CMK (cell line): ENCODE results near the gene ELF1.
"Not testable (repeated sequence)": the region's sequence is repeated elsewhere in the genome, so short reads cannot be mapped to it uniquely, and the experiment has no call there.

Experiments
- DNase-seq: peaks from one replicate; pipeline ENCODE4 v3.0.0-alpha.2; 2010; ENCODE audit warnings: low read depth

ELF1 gene

DNA sequence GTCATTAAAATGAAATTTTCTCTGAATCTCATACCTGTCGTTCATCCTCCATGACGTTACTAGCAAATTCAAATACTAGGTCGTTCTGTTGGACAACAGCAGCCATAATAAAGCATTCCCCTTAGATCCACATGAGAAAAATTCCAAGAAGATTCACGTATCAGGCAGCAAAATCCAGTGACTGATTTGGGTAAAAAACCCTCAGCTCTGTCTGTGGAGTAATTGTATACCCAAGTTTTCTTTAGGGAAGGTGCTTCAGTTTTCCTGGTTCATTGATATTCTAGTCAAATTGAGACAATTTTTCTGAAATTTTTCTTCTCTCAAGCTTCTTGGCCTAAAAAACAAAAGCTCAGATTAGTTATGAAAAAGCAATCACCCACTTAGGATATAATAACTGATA, 37.2 kb downstream of the ELF1 start:
- no peak for DNase-seq

DNA sequence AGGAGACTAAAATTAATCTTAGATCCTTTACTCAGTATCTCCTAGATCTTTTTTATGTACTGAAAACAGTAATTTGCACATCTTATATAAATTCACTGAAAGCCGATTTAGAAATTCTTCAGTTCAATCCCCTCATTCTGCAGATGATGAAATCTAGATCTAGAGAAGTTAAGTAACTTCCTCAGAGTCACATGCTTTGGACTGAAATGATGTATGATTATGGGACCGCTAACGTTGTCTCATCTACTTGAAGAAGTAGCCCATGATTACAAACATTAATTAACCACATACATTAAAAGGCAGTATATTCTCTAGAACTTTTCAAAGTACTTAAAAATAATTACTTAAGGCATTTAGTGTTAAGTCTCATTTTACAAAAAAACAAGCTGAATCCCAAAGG, 37.8 kb downstream of the ELF1 start:
- DNase-seq: peak; percentile 14

DNA sequence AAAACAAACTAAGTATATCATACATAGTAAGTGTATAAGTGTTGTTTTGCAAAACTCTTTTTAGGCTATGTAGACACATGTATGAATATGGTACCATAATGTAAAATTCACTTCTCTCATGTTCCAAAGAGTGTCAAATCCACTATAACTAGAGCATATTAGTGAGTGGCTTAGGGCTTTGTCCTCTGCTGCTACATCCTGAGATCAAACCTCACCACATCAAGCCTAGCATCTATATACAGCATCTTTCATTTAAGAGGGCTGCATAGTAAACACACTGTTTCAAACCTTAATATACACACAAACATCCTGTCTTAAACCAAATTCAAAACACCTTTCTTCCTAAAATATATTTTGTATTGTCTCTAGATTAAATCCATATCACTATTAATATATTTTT, 38.7 kb downstream of the ELF1 start:
- no peak for DNase-seq

DNA sequence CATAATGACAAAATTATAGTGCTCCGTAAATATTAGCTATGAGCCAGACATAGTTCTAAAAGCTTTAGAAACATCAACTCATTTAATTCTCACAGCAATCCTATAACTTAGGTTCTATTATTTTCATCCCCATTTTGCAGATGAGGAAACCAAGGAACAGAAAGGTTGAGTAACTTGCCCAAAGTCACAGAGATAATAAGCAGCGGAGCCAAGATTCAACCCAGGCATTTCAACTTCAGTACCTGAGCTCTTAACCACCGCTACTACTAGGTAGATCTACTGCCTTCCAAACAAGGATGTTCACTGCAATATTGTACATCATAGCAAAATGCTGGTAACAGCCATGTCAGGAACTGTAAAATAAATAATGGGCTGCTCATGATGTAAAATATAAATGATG, 39.9 kb downstream of the ELF1 start:
- DNase-seq: no peak

DNA sequence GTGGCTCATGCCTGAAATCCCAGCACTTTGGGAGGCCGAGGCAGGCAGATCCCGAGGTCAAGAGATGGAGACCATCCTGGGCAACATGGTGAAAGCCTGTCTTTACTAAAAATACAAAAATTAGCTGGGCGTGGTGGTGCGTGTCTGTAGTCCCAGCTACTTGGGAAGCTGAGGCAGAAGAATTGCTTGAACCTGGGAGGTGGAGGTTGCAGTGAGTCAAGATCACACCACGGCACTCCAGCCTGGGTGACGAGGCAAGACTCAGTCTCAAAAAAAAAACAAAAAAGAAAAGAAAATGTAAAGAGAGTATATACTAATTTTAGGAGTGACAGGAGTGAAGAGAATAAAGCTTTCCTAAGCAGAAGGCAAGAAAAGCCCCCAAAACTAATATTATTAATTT, 41.0 kb downstream of the ELF1 start:
- not testable (repeated sequence) for DNase-seq

DNA sequence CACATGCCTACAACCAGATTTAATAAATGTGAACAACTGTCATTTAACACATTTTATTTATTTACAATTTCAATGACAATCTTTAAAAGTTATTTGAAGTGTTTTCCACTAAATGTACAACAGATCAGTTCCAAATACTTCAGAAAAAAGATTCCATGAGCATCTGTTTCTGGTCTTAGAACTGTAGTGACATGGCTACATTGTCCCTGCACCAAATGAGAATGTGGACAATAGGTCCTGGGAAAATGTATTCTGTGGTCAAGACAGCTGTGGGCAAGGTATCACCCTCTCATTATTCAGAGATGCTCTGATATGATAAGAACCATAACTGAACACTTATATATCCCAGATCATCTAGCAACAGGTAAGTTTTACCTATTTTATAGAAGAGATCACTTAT, 43.7 kb downstream of the ELF1 start:
- DNase-seq: no peak

DNA sequence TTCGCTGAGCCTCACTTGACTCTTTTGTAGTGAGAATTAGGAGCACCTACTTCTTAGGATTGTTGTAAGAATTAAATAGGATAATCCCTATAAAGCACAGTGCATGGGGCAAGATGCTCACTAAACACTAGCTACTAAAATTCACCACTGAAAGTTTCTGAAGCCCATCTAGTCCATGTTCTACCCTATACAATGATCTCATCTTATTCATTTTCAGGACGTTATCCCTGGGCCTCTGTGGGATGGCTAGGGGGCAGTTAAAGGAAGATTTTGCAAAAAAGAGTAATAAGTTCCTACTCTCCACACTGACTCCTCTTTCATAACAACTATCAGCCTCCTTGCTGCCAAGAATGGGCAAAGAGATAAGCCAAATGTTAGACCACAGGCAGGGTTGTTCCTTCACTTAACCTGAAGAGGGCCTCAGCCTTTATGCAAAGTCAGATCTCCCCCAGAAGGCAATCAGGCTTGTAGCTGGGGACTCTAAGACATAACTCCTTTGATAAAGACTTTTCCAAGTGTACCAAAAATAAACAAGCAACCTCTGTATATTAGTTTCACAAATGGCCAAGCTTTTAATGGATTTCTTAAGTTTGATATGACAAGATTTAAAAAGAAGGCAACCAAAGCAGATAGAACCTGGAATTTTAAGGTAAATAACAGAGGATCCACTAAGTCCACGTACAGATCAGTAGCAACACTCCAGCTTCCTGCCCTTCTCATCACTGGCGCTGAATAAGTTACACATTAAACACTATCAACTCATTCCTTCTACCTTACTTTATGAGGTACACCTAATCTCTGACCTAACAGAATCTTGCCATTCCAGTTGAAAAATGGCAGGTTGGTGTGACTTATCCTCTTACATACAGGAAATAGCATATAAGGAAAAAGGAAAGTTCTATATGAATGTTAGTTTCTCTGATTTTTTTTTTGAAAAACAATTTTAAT, 44.4 kb downstream of the ELF1 start:
- peak; percentile 62 for DNase-seq

DNA sequence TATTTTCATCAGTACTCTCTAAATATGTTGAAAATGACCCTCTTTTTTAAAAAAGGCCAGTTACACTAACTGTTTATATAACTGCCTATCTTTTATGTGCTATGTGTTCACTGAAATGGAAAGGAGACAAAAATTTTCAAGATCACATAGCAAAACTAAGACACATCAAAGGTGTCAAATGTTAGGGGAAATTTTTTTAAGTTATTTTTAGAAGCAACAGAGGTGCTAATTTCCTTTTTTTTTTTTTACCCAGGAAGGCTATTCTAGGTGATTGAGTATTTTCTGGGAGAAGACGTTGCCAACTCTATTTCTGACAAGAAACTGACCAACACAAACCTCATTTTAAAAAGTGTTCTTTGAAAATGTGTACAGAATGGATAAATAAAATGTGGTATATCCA, 45.7 kb downstream of the ELF1 start:
- DNase-seq: no peak

DNA sequence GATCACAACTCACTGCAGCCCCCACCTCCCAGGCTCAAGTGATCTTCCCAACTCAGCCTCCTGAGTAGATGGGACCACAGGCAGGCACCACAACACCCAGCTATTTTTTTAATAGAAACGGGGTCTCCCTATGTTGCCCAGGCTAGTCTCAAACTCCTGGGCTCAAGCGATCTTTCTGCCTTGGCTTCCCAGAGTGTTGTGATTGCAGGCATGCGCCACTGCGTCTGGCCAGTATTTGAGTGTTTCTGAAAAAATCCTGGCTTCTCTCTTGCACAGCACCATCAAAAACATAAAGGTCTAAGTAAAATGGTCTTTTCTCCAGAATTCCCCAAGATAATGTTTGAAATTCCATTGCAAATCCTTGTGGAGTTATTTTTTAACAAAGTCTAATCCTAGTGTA, 47.8 kb downstream of the ELF1 start:
- no peak for DNase-seq

DNA sequence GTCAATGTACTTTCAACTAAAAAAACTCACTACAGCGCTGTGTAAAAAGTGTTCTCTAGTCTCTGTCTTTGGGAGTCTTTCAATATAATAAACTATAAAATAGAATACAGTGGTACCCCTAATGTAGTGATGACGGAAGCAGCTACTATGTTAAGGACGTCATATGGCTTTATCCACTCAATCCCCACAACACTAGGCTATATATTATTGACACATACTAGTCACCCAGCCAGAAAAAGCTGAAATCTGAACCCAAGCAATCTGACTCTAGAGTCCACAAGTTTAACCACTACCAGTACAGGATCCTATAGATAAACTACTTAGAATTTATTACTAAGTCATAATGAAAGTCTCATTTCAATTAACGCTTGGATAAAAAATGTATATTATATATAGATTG, 48.3 kb downstream of the ELF1 start:
- no peak for DNase-seq

DNA sequence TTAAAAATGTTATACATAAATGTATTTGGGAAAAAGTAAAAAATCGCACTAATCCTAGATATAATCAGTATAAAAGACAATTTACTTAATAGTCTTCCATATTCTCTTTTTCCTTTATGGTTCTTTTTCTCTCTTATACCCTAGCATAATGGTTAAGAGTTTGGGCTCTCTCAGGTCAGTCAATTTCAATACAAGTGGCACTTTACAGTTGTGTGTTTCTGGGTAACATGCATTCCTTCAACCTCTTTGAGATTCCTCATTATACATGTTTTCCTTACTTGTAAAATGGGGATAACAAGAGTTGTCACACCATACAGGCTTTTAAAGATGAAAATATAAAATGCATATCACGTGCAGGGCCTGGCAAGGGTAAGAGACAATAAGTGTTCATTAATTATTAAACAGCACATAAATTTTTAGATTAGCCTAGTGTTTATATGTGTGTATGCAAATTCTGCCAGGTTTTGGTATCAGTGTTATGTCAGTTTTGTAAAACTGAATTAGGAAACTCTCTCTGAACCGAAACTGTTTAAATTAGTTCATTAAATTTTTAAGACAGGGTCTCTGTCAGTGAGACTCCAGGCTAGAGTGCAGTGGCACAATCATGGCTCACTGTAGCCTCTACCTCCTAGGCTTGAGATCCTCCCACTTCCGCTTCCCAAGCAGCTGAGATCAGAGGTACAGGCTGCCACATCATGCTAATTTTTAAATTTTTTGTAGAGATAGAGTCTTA, 49.8 kb downstream of the ELF1 start:
- no peak for DNase-seq

DNA sequence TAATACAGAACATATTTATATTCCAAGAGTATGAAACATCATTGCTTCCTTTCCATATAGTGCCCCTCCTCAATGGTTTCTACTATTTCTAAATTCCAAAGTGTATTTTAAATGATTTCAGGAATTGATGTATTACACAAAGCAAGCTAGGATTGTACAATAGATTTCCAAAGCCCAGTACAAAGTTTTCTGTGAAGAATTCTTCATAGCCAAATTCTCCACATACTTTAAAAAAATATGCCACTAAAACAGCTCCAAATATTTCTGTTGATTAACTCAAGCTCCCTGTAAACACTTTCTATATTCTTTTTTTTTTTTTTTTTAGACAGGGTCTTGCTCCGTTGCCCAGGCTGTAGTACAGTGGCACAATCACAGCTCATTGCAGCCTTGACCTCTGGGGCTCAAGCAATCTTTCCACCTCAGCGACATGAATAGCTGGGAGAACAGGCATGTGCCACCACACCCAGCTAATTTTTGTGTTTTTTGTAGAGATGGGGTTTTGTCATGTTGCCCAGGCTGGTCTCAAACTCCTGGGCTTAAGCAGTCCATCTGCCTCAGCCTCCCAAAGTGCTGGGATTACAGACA, 50.6 kb downstream of the ELF1 start:
- no peak for DNase-seq

DNA sequence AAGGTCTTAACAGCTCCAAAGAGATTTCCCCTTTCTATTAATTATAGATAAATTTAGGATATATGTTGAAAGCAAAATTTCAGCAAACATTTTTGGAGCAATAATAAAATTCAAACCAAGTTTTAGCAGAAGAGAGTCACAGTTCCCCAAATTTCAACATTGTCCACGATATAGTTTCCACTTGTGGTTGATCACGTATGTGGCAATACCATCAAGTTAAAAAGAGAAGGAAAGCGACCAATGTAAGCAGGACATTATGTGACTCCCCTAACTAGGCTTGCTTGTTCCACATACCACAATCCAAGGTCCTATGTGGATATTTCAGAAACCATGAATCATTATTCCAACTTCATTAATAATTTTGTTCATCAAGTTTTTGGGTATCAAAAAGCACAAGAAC, 52.8 kb downstream of the ELF1 start:
- DNase-seq: no peak

DNA sequence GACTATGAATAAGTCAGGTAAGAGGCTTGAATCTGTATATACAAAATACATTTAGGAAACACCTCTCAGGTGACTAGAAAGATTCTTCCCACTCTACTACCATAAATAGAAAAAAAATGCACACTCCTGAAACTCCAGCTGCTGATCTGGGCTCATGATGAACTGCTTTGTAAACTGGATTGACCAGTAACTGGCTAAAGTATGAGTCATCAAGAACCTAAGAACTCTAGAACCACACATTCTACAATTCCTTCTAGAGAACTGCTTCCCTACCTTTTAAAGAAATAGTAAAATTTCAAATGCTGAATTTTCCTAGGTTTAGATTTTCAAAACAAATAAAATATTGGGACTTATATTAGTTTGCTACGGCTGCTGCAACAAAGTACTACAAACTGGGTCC, 55.2 kb downstream of the ELF1 start:
- no peak for DNase-seq

DNA sequence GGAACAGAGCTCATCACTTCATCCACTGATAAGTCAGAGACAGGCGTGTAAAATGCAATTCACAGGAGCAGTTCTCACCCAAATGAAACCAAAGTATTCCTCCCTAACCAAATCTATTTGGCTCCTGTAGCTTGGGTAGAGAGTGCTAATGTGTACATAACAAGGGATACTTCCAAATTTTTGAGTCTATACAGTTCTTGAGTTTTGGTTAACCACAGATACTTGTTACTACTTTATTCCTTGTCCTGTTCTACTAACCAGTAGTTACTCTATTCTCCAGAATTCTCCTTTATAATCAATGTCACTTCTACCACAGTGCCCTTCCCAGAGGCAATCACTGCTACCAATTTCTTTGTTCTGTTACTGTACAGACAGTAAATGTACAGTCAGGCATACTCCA, 57.3 kb downstream of the ELF1 start:
- DNase-seq: no peak

DNA sequence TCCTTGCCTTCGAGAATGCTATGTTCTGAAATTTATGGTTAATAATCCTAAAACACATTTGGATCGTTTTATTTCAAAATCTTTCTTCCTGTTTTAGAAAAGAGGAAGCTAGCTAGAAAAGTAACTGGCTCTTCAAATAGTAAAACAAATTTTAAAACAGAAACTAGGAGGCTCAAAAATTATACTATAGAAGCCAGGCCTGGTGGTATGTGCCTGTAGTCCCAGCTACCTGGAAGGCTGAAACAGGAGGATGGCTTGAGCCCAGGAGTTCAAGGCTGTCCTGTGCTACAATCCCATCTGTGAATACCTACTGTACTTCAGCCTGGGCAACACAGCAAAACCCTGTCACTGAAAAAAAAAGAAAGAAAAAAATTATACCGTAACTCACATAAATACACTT, 57.9 kb downstream of the ELF1 start:
- no peak for DNase-seq

DNA sequence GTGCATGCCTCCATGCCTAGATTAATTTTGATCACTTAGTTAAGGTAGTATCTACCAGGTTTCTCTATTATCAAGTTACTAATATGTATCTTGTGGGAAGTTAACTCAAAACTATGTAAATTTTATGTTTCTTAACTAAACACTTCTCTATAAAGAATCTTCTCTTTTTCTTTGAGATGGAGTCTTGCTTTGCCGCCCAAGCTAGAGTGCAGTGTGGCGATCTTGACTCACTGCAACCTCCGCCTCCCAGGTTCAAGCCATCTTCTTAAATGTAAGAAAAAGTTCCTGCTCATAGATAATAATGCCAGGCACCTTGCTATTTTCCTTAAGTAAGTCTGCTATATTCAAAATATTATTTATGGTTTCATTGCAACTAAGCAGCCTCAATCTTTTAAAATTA, 58.4 kb downstream of the ELF1 start:
- DNase-seq: no peak

DNA sequence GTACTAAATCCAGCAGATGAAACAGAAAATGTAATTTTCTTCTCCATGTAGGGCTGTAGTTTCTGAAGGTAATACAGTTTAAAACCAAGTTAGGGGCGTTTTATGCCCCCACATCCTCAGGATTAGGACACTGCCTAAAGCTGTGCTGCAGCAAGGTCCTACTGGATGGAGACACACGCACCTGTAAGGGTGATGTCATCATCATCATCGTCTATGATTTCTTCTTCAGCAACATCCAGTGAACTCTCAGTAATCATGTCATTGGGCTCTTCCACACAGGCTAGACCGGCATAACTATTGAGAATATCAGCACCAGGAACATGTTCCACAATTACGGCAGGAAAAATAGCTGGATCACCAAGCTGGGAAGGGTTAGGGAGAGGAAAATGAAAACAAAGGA, 60.5 kb downstream of the ELF1 start:
- DNase-seq: no peak

DNA sequence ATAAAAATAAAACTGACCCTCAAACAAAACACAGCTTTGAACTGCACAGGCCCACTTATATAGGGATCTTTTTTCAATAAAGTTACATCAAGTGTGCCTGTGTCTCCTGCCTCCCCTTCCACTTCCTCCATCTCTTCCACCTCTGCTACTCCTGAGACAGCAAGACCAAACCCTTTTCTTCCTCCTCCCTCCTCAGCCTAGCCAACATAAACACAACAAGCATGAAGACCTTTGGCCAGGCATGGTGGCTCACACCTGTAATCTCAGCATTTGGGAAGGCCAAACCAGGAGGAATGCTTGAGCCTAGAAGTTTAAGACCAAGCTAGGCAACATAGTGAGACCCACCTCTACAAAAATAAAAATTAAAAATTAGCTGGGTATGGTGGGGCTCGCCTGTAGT, 72.6 kb downstream of the ELF1 start:
- DNase-seq: no peak

DNA sequence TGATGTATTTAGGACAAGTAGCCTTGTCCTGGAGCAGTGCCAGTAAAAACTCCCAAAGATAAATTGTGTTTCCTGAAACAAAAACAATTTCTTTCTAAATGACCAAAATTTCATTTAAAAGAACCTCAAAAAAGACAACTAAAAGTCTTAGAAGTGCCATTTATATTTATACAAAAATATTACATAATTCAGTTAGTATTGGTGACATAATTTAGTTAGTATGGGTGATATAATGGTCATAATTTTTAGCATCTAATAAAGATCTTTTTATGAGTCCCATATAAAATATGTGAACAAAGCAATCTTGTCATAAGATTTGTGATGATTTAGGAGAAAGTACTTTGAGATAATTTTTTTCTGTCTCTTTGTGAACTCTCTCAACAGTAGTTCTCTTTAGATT, 76.0 kb downstream of the ELF1 start:
- DNase-seq: no peak

DNA sequence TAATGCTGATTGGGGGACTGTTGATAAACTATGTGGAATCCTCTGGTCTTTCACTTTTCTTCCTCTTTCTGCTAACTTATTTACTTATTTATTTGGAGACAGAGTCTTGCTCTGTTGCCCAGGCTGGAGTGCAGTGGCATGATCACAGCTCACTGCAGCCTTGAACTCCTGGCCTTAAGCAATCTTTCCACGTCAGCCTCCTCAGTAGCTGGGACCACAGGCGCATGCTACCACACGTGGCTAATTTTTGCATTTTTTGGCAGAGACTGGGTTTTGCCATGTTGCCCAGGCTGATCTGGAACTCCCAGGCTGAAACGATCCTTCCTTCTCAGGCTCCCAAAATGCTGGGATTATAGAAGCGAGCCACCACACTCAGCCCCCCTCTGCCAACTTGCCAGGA, 77.5 kb downstream of the ELF1 start:
- DNase-seq: no peak

DNA sequence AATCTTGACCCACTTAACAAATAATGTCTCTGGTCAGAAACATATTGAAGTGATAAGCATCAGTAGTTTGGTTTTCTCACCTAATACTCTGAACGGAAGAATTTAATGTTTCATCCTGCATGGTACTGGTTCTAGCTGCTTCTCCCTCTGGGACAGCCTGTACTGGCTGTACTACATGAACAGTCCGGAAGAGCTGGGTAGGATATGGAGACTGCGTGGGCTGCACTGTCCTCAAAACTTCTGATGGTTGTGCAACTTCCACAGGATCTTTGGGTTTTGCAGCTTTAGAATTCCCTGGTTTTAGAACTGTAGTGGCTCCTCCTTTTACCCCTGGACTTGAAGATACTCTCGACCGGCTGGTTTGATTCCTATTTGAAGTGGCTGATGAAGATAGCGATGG, 78.3 kb downstream of the ELF1 start:
- no peak for DNase-seq

DNA sequence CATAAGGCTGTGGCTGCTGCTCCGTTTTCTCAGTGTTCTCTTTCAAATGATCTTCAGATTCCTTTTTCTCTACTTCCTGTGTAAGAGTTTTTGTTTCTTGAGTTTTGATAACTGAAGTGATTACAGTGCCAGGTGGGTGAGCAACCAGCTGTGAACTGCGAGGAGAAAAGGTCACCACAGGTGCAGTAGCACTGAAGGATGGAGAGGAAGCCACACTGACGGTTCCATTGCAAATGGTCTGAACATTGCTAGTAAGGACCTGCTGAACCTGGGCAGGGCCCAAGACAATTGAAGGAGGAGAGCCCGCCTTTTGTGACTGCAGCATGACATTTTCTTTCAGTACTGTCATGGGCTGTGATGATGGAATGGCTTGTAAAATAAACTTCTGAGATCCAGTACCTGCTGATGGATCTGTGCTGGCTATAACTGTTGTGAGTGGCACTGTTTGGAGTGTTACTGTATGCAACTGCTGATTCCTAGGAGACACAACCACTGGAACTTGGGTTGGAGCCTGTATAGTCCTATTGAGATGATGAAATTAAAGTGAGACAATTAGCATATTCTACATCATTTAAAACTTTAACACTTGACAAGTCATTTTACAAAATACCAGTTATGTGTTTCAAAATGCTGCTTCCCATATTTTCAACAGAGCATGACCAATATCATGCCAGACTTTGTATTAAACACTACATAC, 85.5 kb downstream of the ELF1 start:
- DNase-seq: no peak
